Measurements from ENCODE around the gene TOPAZ1.

TOPAZ1 gene

DNA sequence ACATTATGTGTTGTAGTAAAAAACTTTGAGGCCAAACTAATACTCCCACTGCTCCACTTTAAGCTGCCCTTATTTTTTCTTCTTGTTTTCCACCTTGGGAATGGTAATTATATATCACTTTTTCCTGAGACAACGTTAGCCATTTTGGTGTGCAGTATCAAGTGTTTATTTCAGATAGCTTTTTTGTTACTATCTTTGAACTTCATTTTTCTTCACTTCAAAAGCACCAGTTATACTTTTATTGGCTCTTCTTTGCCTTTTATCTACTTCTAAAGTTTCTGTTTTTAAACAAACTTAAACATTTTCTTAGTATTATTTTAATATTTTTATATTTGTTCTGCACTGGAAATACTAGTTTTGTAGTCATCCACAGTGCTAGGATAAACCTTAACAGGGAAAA lies 6.5 kb downstream of the TOPAZ1 start:
- FAIRE-seq: no peak

DNA sequence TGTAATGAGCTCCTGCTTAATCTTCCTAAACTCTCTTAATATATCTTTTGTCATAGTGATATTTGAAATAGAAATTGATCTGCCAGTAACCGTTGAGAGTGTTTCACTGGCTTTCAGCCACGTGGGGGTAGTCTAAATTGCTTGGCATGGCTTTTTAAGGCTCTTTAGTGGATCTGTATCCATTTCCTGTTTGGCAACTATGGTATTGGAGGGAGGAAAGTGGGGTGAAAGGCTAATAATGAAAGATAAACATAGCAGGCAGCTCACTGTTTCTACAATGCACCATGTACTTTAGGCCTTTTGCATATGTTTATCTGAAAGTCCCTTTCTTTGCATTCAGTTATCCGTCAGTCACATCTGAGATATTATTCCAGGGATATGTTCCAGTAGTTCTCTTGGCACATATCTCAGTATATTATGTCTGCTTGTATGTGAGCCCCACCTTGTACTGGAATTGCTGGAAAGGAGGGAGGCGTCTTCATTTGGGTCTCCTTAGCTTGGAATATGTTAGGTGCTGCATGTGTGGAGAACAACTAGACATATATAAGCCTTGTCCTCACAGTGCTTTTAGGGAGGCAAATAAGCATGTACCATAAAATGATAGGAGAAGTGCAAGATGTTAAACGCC lies 10.8 kb downstream of the TOPAZ1 start:
- FAIRE-seq: no peak

DNA sequence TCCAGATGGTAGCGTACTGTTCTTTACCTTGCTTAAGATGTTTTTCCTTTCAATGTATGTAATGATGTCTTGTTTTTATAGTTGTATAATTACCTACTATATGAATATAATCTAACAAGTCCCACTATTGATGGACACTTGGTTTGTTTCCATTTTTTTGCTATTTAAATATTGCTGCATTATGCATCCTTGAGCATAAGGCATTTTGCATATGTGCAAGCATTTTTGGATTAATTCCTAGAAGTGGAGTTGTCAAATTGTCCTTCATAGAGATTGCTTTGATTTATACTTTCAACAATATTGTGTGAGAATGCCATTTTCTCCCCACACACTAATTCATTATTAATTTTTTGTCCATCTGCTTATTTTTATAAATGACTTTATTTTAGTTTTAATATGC lies 17.7 kb downstream of the TOPAZ1 start:
- FAIRE-seq: no peak

DNA sequence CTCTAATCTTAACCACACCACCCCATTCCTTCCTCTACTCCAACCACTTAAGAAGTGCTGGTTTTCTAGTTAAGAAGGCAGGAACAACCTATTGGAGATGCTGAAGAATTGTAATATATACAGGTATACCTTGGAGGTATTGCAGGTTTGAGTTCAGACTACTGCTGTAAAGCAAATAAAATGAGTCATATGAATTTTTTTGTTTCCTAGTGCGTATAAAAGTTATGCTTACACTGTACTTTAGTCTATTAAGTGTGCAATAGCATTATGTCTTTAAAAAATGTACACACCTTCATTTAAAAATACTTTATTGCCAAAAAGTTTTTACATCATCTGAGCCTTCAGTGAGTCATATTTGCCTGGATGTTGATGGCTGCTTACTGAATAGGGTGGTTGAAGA lies 22.5 kb downstream of the TOPAZ1 start:
- FAIRE-seq: no peak

DNA sequence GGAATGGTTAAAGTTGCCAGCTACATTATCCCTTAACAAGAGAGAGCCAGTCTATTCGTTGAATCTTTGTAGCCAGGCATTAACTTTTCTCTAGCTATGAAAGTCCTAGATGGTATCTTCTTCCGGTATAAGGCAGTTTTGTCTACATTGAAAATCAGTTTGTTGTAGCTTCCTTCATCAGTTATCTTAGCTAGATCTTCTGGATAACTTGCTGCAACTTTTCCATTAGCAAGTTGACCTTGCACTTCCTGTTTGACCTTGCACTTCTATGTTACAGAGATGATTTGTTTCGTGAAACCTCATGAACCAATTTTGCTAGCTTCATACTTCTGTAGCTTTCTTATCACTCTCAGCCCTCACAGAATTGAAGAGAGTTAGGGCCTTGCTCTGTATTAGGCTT lies 24.1 kb downstream of the TOPAZ1 start:
- FAIRE-seq: no peak

DNA sequence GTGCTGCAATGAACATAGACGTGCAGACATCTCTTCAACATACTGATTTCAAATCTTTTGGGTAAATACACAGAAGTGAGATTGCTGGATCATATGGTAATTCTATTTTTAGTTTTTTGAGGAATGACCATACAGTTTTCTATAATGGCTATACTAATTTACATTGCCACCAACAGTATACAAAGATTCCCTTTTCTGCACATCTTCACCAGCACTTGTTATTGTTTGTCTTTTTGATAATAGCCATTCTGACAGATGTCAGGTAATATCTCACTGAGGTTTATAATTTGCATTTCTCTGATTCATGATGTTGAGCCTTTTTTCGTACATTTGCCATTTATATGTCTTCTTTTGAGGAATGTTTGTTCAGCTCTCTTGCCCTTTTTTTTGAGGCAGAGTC lies 30.5 kb downstream of the TOPAZ1 start:
- FAIRE-seq: no peak

DNA sequence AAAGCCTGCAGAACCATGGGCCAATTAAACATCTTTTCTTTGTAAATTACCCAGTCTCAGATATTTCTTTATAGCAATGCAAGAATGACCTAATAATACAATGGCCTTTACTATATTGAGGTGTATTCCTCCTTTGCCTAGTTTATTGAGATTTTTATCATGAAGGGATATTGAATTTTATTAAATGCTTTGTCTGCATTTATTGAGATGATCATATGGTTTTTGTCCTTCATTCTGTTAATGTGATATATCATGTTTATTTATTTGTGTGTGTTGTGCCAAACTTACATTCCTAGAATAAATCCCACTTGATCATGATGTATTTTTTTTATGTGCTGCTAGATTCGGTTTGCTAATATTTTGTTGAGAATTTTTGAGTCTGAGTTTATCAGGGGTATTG lies 36.2 kb downstream of the TOPAZ1 start:
- no peak for FAIRE-seq

DNA sequence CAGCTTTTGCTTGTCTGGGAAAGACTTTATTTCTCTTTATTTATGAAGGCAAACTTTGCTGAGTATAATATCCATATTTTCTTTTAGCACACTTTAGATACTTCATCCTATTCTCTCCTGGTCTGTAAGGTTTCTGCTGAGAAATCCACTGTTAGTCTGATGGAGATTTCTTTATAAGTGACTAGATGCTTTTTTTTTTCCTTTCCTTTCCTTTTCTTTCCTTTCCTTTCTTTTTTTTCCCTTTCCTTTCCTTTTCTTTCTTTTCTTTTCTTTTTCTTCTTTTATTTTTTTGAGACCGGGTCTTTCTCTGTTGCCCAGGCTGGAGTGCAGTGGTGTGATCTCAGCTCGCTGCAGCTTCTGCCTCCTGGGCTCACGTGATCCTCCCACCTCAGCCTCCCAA lies 38.4 kb downstream of the TOPAZ1 start:
- FAIRE-seq: no peak

DNA sequence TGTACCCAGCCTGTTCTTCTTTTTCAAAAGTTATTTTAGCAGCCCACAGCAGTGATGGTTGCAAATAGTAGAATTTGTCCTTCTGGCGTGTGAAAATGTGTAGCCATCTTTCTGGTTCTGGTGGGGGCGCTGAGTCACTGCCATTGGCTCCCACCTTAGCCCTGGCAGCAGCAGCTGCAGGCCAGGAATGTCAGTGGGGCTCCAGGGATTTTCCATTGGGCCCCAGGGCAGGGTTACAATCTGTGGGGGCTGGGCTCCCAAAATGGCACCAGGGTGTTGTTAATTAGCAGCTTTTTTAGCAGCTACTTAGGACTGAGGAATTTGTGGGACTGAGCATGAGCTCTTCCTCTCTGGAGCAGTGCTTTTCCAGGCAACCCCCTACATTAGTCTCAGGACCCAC lies 38.9 kb downstream of the TOPAZ1 start:
- no peak for FAIRE-seq

DNA sequence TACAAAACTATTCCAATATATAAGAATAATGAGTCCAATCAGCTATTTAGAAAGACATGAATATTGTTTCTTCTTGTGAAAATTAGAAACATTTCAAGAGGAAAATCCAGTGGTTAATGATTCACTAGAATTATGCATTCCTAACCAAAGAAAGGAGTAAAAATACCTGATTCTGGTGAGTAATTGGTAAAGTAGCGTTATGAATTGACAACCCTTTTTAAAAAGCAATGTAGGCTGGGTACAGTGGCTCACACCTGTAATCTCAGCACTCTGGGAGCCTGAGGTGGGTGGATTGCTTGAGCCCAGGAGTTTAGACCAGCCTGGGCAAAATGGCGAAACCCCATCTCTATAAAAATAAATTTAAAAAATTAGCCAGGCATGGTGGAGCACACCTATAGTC lies 43.3 kb downstream of the TOPAZ1 start:
- FAIRE-seq: no peak

DNA sequence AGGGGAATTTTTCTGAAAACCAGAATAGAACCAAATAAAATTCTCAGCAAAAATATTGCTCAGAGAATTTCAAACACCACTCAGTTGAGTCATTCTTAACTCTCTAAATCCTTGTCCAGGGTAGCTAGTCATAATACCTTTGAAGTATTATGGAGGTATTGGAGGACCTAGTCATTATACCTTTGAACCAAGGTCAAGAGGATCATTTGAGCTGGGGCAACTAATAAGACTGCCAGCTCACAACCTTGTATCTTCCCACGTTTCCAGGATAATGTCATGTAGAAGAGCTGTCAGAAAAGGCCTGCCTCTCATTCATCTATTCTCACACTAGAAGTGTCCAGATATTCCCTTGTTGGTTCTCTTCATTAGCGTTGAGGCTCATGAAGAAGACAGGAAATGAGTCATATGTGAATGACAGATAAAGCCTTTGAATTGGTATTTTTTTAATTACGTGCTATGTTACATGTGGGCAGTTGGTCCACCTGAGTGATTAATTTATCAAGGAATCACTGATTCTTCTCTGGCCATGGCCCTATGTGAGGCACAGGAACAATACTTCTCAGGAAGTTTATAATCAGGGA lies 48.3 kb downstream of the TOPAZ1 start:
- no peak for FAIRE-seq

DNA sequence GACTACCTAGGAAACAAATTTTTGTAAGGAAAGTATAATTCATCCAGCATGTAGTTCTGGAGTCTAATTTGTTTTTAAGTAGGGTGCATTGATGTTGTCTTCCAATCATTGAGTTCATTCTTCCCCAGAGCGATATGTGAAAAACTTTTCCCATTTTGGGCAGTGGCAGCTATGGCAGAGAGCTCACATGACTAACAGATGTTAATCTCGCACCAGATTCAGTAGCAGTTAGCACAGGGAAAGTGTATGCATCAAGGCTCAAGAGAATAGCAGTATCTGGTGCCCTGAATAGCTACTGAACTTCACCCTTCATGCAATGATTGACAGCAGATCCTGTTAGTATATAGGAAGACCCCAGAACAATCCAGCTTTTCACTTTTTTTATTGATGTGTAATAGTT lies 50.6 kb downstream of the TOPAZ1 start:
- no peak for FAIRE-seq

DNA sequence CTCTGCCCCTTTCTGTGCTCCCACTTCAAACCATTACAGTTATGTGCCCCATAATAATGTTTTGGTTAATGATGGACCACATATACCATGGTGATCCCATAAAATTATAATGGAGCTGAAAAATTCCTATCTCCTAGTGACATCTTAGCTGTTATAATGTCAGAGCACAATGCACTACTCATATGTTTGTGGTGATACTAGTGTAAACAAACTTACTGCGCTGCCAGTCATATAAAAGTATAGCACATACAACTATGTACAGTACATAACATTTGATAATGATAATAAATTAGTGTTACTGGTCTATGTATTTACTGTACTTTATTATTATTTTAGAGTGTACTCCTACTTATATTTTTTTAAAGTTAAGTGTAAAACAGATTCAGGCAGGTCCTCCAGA lies 51.3 kb downstream of the TOPAZ1 start:
- FAIRE-seq: no peak

DNA sequence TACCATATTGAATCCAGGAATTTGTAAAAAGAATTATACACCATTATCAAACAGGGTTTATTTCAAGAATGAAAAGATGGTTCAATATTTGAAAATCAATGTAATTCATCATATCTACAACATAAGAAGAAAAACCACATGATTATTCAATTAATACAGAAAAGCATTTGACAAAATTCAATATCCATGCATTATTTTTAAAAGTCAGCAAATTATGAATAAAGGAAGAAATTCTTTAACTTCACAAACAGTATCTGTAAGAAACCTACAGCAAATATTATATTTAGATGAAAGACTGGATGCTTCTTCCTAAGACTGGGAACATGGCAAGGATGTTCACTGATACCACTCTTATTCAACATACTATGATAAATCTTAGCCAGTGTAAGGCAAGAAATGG lies 55.6 kb downstream of the TOPAZ1 start:
- no peak for FAIRE-seq

DNA sequence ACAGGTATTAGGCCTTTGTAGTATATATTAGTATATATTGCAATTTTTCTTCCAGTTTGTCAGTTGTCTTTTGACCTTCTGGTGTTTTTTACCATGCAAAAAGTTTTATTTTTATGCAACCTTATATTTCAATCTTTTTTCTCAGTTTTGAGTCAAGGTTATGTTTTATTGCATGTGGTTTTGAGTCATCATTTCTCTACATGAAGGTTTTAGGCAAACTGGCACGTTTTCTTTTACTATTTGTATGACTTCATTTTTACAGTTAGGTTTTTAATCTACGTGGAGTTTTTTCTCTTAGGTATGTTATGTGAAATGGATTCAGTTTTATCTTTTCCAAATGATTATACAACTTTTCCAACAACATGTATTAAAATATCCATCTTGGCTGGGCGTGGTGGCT lies 60.1 kb downstream of the TOPAZ1 start:
- no peak for FAIRE-seq

DNA sequence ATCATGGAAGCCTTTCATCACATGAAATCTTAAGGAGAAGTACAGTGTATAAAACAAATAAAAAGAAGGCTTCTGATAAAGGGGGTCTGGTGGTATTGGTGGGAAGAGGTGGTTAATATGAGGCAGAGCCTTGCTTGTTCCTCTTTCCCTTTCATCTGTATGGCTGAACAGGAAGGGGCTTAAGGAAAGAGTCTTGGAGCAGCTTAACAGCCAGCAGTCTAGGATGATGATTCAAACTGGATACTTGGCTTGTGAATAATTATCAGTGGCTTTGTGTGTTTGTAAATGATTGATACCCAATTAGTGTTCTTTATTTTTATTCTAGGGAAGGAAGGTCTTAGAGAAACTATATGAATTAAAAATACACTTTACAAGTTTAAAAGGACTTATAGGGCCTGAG lies 67.8 kb downstream of the TOPAZ1 start:
- FAIRE-seq: no peak

DNA sequence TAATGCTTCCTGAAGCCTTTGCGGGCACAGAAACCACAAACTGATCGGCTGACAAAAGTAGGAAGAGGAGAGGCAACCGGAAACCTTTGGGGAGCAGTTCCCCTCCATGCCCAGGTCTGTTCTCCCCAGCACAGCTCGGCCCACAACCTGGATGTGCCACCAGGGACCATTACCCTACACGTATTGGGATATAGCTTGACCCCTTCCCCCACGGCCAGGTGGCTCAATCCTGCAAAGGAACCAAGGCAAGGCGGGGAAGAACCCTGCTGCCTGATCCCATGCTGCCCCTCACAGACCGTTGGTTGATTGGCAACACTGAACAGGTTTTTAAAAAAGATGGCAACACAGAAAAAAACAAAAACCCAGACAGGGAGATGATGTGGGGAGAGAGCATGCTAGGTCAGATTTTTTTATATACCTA lies 77.2 kb downstream of the TOPAZ1 start:
- no peak for FAIRE-seq

DNA sequence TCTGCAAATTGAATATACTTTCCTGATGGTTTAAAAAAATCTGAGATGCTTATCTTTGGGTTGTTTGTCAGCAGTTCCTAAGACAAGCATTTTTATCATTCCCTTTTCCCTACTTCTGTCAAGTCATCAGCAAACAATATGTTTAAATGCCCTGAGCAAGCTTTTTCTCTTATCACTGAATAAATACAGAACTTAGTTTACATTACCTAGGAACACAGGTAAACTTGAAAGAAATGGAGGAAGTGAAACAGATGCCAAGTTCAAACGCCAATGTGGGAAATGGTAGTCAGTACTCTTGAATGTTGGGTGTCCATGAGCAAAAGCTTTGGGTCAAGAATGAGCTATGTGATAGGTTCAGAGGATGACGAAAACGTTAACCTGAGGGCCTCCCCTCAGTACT lies 79.6 kb downstream of the TOPAZ1 start:
- FAIRE-seq: no peak

DNA sequence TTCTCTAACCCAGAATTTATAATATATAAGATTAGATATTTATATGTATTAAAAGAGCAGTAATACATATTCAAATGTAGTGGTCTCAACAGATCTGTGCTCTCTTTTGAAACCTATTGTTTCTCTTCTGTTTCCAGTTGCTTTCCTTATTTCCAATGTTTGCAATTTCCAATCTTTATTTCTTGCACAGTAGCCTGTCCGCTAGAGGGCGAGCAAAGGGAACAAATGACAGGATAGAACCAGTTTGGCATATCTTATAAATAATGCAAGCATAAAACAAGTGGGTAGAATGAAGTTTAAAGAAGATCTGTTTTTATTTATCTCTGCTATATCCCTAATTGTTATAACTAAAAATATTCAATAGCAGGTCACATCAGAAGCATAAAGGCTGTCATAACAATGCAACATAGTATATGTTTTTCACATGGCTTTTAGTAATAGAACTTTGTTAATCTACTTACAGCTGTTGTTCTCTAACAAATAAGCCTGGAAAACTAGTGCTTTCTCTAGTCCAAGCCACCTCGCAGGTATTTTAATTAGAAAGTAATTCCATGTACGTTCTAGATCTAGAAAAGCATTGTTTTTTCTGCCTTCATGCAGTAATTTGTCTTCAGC lies 81.8 kb downstream of the TOPAZ1 start:
- FAIRE-seq: peak; percentile 92

DNA sequence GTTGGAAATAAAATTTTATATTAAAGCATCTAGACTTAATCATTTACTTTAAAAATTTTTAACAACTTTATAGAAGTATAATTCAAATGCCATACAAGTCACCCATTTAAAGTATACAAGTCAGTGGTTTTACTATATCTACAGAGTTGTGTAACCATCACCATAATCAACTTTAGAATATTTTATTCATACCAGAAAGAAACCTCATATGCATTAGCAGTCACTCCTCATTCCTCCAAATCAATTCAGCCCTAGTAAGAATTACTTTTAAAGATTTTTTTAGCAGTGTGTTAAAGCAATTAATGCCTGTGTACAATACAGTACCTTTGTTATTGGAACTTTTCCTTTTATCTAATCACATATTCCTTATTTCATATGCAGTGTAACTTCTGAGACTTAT lies 82.9 kb downstream of the TOPAZ1 start:
- no peak for FAIRE-seq

DNA sequence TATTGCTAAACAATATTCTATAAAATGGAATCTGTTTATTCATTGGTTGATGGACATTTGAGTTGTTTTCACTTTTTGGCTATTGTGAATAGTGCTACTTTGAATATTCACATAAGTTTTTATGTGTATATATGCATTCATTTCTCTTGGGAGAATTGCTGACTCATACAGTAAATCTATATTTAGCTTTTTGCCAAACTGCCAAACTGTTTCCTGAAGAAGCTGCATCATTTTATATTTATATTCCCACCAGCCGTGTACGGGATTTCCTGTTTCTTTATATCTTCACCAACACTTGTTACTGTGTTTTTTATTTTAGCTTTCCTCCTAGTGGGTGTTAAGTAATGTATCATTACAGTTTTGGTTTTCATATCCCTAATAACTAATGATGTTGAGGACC lies 84.3 kb downstream of the TOPAZ1 start:
- FAIRE-seq: no peak

DNA sequence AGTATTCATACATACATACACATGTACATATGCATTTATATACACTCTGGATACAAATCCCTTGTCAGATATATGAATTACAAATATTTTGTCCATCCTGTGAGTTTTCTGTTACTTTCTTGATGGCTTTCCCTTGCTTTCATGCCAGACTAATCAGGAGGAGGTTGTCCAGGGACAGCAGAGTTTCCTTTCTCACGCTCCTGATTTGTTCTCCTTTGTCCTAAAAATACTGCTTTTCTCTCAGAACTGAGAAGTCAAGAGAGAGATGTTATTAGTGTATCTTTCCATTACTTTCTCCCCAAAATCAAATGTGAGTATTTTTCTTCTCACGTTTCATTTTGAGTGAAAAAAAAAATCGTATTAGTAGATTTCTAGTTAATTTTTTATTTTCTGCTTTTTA lies 84.8 kb downstream of the TOPAZ1 start:
- FAIRE-seq: no peak

DNA sequence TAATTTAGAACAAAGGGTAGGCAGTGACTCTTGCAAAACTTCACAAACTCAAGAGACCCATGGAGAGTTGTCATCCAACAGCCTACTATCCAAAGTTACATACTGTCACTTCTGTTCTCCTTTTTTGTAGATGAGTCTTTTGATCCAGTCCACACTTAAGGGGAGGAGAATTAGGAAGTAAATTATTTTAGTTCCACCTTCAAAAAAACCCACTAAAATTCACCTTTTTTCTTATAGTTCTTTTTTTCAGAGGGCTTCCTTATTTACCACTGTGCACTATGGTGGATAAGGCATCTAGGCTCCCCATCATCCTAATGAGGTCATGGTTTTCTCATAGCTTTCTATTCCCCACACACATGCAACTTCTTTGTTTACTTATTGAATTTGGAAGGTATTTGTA lies 88.3 kb downstream of the TOPAZ1 start:
- FAIRE-seq: no peak

DNA sequence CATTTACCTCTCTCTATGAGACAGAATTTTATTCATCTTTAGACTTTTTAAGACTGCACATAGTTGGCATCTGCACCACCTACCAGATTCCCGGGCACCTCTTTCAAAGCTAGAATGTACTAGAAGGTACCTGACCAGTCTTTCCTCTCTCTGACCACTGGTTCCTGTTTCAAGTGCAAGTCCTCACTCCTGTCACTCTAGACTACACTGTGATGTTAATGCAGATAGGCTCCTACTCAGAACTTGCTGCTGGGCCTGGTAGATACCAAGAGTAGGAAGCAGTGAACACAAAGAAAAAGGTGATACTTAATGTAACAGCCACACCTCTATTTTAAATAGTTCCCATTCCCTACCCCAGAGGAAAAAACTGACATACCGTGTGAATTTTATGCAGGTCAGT lies 88.8 kb downstream of the TOPAZ1 start:
- no peak for FAIRE-seq

DNA sequence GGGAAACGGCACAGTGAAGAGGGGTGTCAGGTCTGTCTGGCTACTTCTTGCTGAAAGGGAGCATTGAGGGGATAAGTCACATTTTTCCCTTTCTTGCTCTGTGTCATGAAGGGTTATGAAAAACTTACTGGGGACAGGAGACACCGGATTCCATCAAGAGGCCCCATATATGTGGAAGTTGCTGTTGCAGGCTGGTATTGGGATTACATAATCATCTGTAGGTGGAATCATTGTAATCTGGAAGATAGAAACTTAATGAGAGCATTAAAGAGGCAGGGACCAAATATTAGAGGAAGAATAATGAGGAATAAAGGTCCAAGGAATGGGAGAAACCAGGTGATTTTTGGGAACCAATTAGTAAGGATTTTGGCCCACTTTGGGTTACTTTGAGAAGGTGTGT lies 92.6 kb downstream of the TOPAZ1 start:
- FAIRE-seq: no peak

Measured in endometrium (tissue), 2 donors.